Activated CD8-positive, alpha-beta memory T cell treated with anti-CD3 and anti-CD28 coated beads, Interleukin-2, amount 50 U/mL, for 4 hours (primary cell): ENCODE results near the gene REPS1.
"Not testable (repeated sequence)": the region's sequence is repeated elsewhere in the genome, so short reads cannot be mapped to it uniquely, and the experiment has no call there.

Experiments used
- DNase-seq: peaks from one replicate; pipeline ENCODE4 v3.0.0-alpha.2; 2020

The REPS1 gene

GRCh38 chr6:139003751-139004150, 15.7 kb upstream of the REPS1 start:
- no peak for DNase-seq

DNA sequence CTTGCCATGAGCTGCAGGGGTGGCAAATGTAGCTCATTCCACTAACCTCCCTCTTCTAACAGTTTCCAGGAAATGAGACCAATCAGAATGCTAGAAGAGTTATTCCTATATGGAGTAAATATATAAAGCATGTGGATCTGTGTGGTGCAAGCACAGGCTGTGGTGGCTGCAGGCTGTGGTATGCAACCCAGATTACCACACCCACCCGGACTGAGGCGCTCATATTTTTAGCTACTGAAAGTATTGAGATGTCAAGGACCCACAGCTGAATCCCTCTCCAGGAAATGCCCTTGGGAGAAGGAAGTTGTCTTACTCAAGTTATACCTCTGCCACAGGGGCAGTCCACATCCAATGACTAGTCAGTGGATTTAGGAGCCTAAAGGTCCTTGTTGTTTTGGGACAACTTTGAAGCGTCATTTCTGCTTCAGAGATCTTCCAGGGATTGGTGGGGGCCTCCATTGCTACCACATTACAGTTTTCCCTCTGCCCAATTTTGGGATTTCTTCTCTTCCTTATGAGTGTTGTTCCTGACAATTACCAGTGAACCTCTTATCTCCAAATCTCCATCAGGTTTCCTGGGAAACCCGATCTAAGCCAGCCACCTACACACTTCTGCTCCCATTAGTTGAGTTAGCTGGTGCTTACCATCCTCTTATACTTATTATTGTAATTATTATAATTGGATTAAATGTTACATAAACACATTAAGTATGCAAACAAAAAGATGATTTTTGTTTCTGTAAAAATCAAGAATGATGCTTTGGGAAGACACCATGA, 12.1 kb upstream of the REPS1 start:
- DNase-seq: no peak

- no peak for DNase-seq
These were observed 9.1 kb upstream of the REPS1 start for GRCh38 chr6:138997136-138997535.

DNA sequence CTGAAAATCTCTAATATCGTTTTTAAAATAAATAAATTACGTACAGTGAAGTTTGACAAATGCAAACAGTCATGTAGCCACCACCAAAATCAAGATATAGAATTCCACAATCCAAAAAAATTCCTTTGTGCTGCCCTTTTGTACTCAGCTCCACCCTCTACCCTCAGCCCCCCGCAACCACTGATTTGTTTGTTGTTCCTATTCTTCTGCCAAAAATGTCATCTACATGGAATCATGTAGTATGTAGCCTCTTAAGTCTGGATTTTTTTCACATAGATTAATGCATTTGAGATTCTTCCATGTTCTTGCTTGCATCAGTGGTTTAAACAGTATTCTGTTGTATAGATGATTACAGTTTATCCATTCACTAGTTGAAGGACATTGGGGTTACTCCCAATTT, 8.5 kb upstream of the REPS1 start:
- no peak for DNase-seq

DNA sequence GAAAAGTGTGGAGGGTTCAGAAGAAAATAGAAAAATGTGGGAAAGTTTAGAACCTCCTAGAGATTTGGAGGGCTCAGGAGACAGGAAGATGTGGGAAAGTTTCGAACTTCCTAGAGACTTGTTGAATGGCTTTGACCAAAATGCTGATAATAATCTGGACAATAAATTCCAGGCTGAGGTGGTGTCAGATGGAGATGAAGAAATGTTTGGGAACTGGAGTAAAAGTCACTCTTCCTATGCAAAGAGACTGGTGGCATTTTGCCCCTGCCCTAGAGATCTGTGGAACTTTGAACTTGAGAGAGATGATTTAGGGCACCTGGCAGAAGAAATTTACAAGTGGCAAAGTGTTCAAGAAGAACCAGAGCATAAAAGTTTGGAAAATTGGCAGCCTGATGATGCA, 5.4 kb upstream of the REPS1 start:
- DNase-seq: not testable (repeated sequence)

GRCh38 chr6:138992965-138993364, 4.9 kb upstream of the REPS1 start:
- not testable (repeated sequence) for DNase-seq

- DNase-seq: no peak
These were observed 3.2 kb upstream of the REPS1 start for GRCh38 chr6:138991206-138991605.

DNA sequence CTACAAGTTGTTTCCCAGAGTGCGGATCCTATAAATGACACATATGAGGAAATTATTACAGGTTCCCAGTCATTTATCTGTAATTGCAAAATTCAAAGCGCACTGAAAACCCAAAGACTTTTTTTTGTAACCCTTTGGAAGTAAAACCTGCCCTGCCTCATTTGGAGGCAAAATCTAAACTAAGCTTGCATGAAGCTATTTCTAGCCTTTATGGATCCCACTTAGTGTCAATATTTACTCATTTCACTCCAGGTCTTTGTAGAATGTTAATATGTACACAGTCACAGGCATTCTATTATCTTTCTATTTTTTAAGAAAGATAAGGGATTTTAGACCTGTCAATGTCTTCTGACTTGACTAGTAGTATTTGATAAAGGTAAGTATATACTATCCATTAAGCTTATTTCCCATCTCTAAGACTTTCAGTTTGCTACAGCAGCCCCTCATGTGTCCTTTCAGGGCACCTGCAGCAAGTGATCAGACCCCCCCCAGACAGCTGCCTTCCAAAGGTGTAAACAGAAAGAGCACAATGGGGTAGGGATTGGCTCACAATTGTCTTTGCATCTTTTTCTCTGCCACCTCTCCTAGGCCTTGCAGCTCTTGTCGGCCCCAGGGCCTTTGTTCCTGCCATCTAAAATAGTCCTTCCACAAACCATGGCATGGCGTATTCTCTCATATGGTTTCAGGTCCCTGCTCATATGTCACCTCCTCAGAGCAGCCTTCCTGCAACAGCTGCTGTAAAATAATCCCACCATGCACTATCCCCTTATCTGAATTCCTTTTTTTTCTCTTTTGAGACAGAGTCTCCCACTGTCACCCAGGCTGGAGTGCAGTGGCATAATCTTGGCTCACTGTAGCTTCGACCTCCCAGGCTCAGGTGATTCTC, 1.3 kb upstream of the REPS1 start:
- no peak for DNase-seq

- no peak for DNase-seq
These were observed 399 bp upstream of the REPS1 start for GRCh38 chr6:138988469-138988834.

GRCh38 chr6:138987080-138987642, 892 bp downstream of the REPS1 start:
- DNase-seq: no peak

- DNase-seq: no peak
These were observed 1.5 kb downstream of the REPS1 start for GRCh38 chr6:138986578-138986977.

- no peak for DNase-seq
These were observed 6.6 kb downstream of the REPS1 start for GRCh38 chr6:138981416-138981815.

- DNase-seq: no peak
These were observed 8.0 kb downstream of the REPS1 start for GRCh38 chr6:138979813-138980668.

DNA sequence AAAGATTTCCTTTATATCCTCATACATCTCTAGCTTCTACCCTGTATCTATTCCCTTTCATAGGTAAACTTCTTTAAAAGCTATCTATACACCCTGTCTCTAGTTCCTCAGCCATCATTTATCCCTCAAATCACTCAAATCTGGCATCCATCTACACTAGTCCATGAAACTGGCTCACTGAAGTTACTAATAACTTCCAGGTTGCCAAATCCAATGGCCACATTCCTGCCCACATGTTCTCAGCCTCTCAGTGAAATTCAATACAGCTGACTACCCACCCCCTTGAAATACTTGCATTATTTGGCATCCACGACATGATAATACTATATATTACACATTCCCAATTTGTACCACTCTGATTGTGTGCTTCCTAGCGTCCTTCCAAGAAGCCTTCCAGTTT, 8.7 kb downstream of the REPS1 start:
- no peak for DNase-seq

GRCh38 chr6:138978229-138978628, 9.8 kb downstream of the REPS1 start:
- no peak for DNase-seq

- no peak for DNase-seq
These were observed 10.3 kb downstream of the REPS1 start for GRCh38 chr6:138977646-138978167.

GRCh38 chr6:138977242-138977641, 10.8 kb downstream of the REPS1 start:
- no peak for DNase-seq

GRCh38 chr6:138975815-138976214, 12.2 kb downstream of the REPS1 start:
- DNase-seq: no peak

DNA sequence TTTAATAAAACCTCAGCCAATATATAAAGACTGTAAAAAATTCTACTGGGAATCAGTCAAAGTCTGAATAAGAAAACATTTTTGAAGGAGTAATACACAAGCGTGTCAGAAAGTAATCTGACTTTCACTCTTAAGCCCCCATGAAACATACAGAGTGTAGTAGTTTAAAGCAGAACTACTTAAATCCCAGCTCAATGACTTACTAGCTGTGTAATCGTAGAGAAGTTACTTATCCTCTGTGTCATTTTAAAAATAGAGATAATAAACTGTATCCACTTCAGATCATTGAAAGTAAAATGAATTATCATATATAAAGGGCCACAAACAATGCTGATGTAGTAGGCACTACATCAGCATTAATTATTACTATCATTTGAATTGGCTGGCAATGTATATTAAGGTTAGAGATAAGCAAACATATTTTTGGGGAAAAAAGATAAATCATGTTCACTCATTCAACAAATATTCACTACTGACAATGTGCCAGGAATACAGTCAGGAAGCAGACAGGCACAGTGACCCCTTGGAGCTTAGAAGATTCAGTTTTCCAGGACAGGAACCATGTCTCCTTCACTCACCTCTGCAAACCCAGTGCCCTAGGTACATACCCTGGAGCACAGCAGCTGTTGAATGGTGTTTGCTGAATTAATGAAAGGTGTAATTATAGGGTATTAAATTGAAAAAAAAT, 14.4 kb downstream of the REPS1 start:
- no peak for DNase-seq

DNA sequence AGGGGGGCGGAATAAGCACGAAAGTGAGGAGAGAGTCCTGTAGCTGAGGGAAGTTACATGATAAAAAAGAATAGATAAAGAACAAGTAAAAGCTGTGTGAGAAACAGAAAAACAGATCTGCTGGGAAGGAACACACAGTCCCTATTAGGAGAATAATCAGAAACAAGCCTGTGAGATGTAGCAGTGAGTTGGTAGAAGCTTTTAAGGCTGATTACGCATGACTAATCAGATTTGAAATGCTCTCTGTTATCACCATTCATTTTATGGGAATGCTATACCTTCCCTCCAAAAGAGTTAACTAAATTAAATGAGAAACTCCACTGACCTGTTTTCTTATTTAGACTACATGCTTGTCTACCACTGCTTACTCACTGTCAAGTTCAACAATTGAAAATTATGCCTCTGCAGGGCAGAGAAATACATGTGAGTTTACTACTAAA, 15.8 kb downstream of the REPS1 start:
- DNase-seq: no peak

DNA sequence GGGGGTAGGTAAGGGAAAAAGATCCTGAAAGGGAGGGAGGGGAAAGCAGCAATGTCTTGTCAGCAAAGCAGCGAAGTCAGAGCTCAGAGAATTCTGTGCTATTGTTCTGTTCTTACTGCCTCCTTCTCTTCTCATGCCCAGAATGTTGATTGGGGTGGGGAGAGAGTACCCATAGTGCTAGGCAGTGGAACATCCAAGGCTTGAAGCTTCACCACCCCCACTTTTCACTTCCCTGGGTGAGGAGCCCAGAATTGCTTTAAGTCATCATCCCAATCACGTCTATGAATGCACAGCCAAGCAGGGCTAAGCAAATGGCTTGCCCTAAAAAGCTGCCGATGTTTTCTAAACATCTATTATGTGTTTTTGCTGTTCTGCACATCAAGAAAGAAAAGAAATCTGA, 16.5 kb downstream of the REPS1 start:
- no peak for DNase-seq

DNA sequence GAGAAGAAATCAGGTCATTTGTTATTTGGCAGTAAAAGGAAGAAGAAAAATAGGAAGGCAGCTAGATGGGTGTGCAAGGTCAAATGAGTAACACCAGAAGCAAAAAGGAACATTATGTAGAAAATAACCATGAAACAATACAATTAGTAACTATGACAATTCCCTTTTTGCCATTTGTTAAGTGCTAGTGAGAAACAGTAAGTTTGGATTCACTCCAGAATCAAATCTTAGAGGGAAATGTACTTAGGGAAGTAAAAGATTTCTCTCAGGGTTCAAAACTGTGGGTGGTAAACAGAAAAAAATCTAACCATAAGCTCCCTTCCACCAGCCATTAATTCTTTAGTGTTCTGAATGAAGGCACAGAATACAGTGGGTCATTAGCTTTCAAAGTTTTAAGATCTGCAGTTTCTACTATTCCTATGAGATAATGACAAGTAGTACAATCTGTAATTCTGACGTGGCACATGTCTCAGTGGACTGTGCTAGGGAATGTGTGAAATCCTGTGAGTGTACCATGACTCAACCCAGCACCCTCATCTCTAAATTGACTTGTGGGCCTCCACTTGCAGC, 17.1 kb downstream of the REPS1 start:
- DNase-seq: peak; percentile 22
